ENCODE measurements around the gene POU2AF3.
"Not testable (repeated sequence)": the region's sequence is repeated elsewhere in the genome, so short reads cannot be mapped to it uniquely, and the experiment has no call there.

The POU2AF3 gene

GRCh38 chr11:111306321-111306720, 8.0 kb downstream of the POU2AF3 start:
- Mint-ChIP-seq H3K9me3 (no peaks in the 10 kb centered on the region), H3K4me1 (no peaks in the 10 kb centered on the region), H3K27me3 (peaks cover 39% of the 10 kb centered on the region), H3K27ac (no peak overlapping the region), H3K36me3 (no peaks in the 10 kb centered on the region), H3K4me3 (no peak overlapping the region)
- no peak for DNase-seq
- CTCF ChIA-PET, result no interaction called here

- Mint-ChIP-seq H3K36me3 (no peaks in the 10 kb centered on the region), H3K27me3 (peaks cover 33% of the 10 kb centered on the region), H3K4me1 (no peaks in the 10 kb centered on the region), H3K9me3 (no peaks in the 10 kb centered on the region), H3K4me3 (no peak overlapping the region), H3K27ac (no peak overlapping the region)
- CTCF ChIA-PET, result interaction anchor here (0.5 kb wide), 1 partner anchor 41 kb away, joined by 3 read pairs; no protein-coding TSS in a partner anchor
- no peak for DNase-seq
Measured at GRCh38 chr11:111307472-111308108, 9.2 kb downstream of the POU2AF3 start.

GRCh38 chr11:111308140-111308539, 9.8 kb downstream of the POU2AF3 start:
- Mint-ChIP-seq H3K27ac (no peak overlapping the region), H3K27me3 (peaks cover 33% of the 10 kb centered on the region), H3K36me3 (no peaks in the 10 kb centered on the region), H3K4me1 (no peaks in the 10 kb centered on the region), H3K4me3 (no peak overlapping the region), H3K9me3 (no peaks in the 10 kb centered on the region)
- DNase-seq, result no peak
- CTCF ChIA-PET, result interaction anchor here (0.5 kb wide), 1 partner anchor 40 kb away, joined by 3 read pairs; no protein-coding TSS in a partner anchor

GRCh38 chr11:111309215-111309915, 11.0 kb downstream of the POU2AF3 start:
- DNase-seq, result no peak
- CTCF ChIA-PET, result interaction anchor here (0.8 kb wide), 1 partner anchor 9 kb away, joined by 3 read pairs; no protein-coding TSS in a partner anchor
- H3K4me3 Mint-ChIP-seq, result no peak overlapping the region
- no peak overlapping the region for H3K27ac Mint-ChIP-seq
- no peaks in the 10 kb centered on the region for H3K4me1 Mint-ChIP-seq
- no peaks in the 10 kb centered on the region for H3K36me3 Mint-ChIP-seq
- H3K9me3 Mint-ChIP-seq, result no peaks in the 10 kb centered on the region
- peaks cover 31% of the 10 kb centered on the region for H3K27me3 Mint-ChIP-seq

- Mint-ChIP-seq H3K4me1 (no peaks in the 10 kb centered on the region), H3K36me3 (no peaks in the 10 kb centered on the region), H3K4me3 (no peak overlapping the region), H3K9me3 (no peaks in the 10 kb centered on the region), H3K27me3 (peaks cover 26% of the 10 kb centered on the region), H3K27ac (no peak overlapping the region)
- CTCF ChIA-PET, result interaction anchor here (0.9 kb wide), 1 partner anchor 27 kb away, joined by 5 read pairs; no protein-coding TSS in a partner anchor
- no peak for DNase-seq
Measured at GRCh38 chr11:111310088-111310487, 11.7 kb downstream of the POU2AF3 start.

- no peak overlapping the region for H3K27ac Mint-ChIP-seq
- H3K36me3 Mint-ChIP-seq, result no peaks in the 10 kb centered on the region
- no peaks in the 10 kb centered on the region for H3K9me3 Mint-ChIP-seq
- H3K4me1 Mint-ChIP-seq, result no peaks in the 10 kb centered on the region
- no peak overlapping the region for H3K4me3 Mint-ChIP-seq
- no peak for DNase-seq
- CTCF ChIA-PET, result interaction anchor here (0.9 kb wide), 1 partner anchor 27 kb away, joined by 5 read pairs; no protein-coding TSS in a partner anchor
- peaks cover 22% of the 10 kb centered on the region for H3K27me3 Mint-ChIP-seq
Measured at GRCh38 chr11:111310723-111311122, 12.4 kb downstream of the POU2AF3 start.

- Mint-ChIP-seq H3K4me1 (no peaks in the 10 kb centered on the region), H3K36me3 (no peaks in the 10 kb centered on the region), H3K27ac (no peak overlapping the region), H3K9me3 (no peaks in the 10 kb centered on the region), H3K27me3 (peaks cover 13% of the 10 kb centered on the region), H3K4me3 (no peak overlapping the region)
- CTCF ChIA-PET, result no interaction called here
- DNase-seq, result no peak
Measured at GRCh38 chr11:111312076-111312475, 13.7 kb downstream of the POU2AF3 start.

- Mint-ChIP-seq H3K9me3 (no peaks in the 10 kb centered on the region), H3K27ac (no peak overlapping the region), H3K4me1 (no peaks in the 10 kb centered on the region), H3K4me3 (no peak overlapping the region), H3K36me3 (no peaks in the 10 kb centered on the region), H3K27me3 (peaks cover 16% of the 10 kb centered on the region)
- DNase-seq, result no peak
- CTCF ChIA-PET, result no interaction called here
Measured at GRCh38 chr11:111319296-111319695, 20.9 kb downstream of the POU2AF3 start.

GRCh38 chr11:111320199-111320598, 21.9 kb downstream of the POU2AF3 start:
- H3K4me1 Mint-ChIP-seq, H3K4me3 Mint-ChIP-seq, DNase-seq, H3K9me3 Mint-ChIP-seq, CTCF ChIA-PET, H3K36me3 Mint-ChIP-seq, H3K27ac Mint-ChIP-seq: not testable (repeated sequence)
- peaks cover 19% of the 10 kb centered on the region for H3K27me3 Mint-ChIP-seq

- CTCF ChIA-PET, result no interaction called here
- H3K27ac Mint-ChIP-seq, result no peak overlapping the region
- no peaks in the 10 kb centered on the region for H3K4me1 Mint-ChIP-seq
- H3K36me3 Mint-ChIP-seq, result no peaks in the 10 kb centered on the region
- DNase-seq, result no peak
- no peak overlapping the region for H3K4me3 Mint-ChIP-seq
- H3K9me3 Mint-ChIP-seq, result no peaks in the 10 kb centered on the region
- peaks cover 23% of the 10 kb centered on the region for H3K27me3 Mint-ChIP-seq
Measured at GRCh38 chr11:111320728-111321568, 22.6 kb downstream of the POU2AF3 start.

- Mint-ChIP-seq H3K36me3 (no peaks in the 10 kb centered on the region), H3K27ac (no peak overlapping the region), H3K9me3 (no peaks in the 10 kb centered on the region), H3K4me3 (no peak overlapping the region), H3K4me1 (no peaks in the 10 kb centered on the region), H3K27me3 (peaks cover 25% of the 10 kb centered on the region)
- no peak for DNase-seq
- CTCF ChIA-PET, result no interaction called here
Measured at GRCh38 chr11:111322534-111322933, 24.2 kb downstream of the POU2AF3 start.

GRCh38 chr11:111324277-111324720, 26.0 kb downstream of the POU2AF3 start:
- Mint-ChIP-seq H3K27me3 (peaks cover 20% of the 10 kb centered on the region), H3K9me3 (no peaks in the 10 kb centered on the region), H3K27ac (no peak overlapping the region), H3K4me3 (no peak overlapping the region), H3K36me3 (no peaks in the 10 kb centered on the region), H3K4me1 (no peaks in the 10 kb centered on the region)
- DNase-seq, result no peak
- CTCF ChIA-PET, result no interaction called here

- CTCF ChIA-PET, result no interaction called here
- DNase-seq, result no peak
- Mint-ChIP-seq H3K4me1 (no peaks in the 10 kb centered on the region), H3K36me3 (no peaks in the 10 kb centered on the region), H3K27me3 (peaks cover 11% of the 10 kb centered on the region), H3K9me3 (no peaks in the 10 kb centered on the region), H3K4me3 (no peak overlapping the region), H3K27ac (no peak overlapping the region)
Measured at GRCh38 chr11:111325259-111325658, 26.9 kb downstream of the POU2AF3 start.

- DNase-seq, result no peak
- H3K27me3 Mint-ChIP-seq, result peaks cover 15% of the 10 kb centered on the region
- CTCF ChIA-PET, result interaction anchor here (0.6 to 1.1 kb wide), 2 partner anchors 16 to 104 kb away, joined by 3 read pairs; no protein-coding TSS in a partner anchor
- no peaks in the 10 kb centered on the region for H3K36me3 Mint-ChIP-seq
- H3K4me3 Mint-ChIP-seq, result no peak overlapping the region
- H3K9me3 Mint-ChIP-seq, result no peaks in the 10 kb centered on the region
- no peaks in the 10 kb centered on the region for H3K4me1 Mint-ChIP-seq
- no peak overlapping the region for H3K27ac Mint-ChIP-seq
Measured at GRCh38 chr11:111326824-111327223, 28.5 kb downstream of the POU2AF3 start.
